Keratinocyte (primary cell): ENCODE results near the gene NUDT1.

ENCODE experiments used
- EZH2 ChIP-seq: IDR thresholded peaks from one replicate; pipeline ENCODE4 v1.6.1; 2012; ENCODE audit warnings: inconsistent platforms, mild to moderate bottlenecking, low read length, moderate library complexity
- TF ChIP-seq, protein P1 (sequence below), 3 experiments: IDR thresholded peaks in 1 of 3; conservative IDR thresholded peaks in 1 of 3; optimal IDR thresholded peaks in 1 of 3; 2 replicates in 2 of 3; 3 replicates in 1 of 3; pipeline versions ENCODE3 to v1.5.1; 2011; ENCODE audit warnings: low read length in 3 of 3, mild to moderate bottlenecking in 3 of 3, moderate library complexity in 2 of 3, control low read depth in 1 of 3, inconsistent platforms in 1 of 3; ENCODE audit not compliant: insufficient read depth in 2 of 3; ENCODE audit errors: extremely low read depth in 1 of 3

DNA sequence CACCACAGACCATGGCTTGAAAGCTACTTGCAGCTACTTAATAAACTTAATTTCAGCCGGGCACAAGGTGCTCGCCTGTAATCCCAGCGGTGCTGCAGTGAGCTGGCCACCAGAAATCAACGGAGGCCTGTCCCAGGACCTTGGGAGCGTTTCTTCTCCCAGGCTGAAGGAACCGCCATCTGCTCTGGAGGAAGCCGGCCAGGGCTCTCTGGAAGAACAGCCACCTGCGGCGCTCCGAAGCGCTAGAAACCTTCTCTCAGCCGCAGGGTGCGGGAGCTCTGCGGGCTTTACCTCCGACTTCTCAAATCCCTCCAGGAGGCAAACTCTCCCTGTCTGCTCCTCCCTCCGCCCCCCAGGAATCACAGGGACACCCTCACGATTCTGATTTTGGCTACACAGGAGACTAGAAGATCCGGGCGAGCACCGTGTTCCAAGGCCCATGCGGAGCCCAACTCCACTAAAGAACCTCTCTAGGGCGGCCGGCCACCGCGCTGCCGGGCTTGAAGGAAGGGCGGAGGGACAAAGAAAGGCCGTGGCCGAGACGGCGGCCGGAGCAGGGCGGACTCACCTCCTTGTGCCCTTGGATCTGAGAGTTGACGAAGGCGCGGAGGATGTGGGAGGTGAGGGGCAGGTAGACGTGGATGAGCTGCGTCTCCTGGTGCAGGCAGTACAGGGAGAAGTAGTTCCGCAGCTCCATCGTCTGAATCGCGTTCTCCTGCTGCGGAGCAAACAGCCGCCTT lies 14.4 kb downstream of the NUDT1 start:
- TF ChIP-seq, protein P1, sequence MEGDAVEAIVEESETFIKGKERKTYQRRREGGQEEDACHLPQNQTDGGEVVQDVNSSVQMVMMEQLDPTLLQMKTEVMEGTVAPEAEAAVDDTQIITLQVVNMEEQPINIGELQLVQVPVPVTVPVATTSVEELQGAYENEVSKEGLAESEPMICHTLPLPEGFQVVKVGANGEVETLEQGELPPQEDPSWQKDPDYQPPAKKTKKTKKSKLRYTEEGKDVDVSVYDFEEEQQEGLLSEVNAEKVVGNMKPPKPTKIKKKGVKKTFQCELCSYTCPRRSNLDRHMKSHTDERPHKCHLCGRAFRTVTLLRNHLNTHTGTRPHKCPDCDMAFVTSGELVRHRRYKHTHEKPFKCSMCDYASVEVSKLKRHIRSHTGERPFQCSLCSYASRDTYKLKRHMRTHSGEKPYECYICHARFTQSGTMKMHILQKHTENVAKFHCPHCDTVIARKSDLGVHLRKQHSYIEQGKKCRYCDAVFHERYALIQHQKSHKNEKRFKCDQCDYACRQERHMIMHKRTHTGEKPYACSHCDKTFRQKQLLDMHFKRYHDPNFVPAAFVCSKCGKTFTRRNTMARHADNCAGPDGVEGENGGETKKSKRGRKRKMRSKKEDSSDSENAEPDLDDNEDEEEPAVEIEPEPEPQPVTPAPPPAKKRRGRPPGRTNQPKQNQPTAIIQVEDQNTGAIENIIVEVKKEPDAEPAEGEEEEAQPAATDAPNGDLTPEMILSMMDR (optimal IDR thresholded peaks at IDR 0.05 in 1 of 3, IDR thresholded peaks at IDR 0.05 in 1 of 3, conservative IDR thresholded peaks at IDR 0.05 in 1 of 3; ENCODE audit: extremely low read depth in 1 of 3, insufficient read depth in 2 of 3, low read length in 3 of 3): no peak
- TF ChIP-seq EZH2: no peak
